Calu3 (cell line): Measurements from ENCODE around the gene ZFP36L2. TPM values are rescaled to one million over a fixed set of nuclear protein-coding genes. Genes with fewer than 3 reads are reported as not detected.

ENCODE experiments used
- BruUV-seq: library from RNA; stranded (reverse); fragments of 400-500 nt; replicated peaks from 2 replicates; lab custom pipeline; 2021; lab: Mats Ljungman, UMichigan
- CTCF ChIA-PET: fragments of 300-600 bp; sonication (Branson Sonifier 250); formaldehyde crosslinking; loops from one replicate; lab custom pipeline; 2022; ENCODE audit warnings: antibody characterized with exemption; lab: Charles Lee
- DNase-seq: peaks from one replicate; pipeline ENCODE4 v3.0.0; 2022
- H3K27ac Mint-ChIP-seq: one replicate; pipeline ENCODE4 v1.8.0; 2022; ENCODE audit warnings: mixed read lengths; ENCODE audit not compliant: unreplicated experiment
- H3K27me3 Mint-ChIP-seq: one replicate; pipeline ENCODE4 v1.8.0; 2022; ENCODE audit warnings: mixed read lengths; ENCODE audit not compliant: unreplicated experiment
- H3K36me3 Mint-ChIP-seq: one replicate; pipeline ENCODE4 v1.8.0; 2022; ENCODE audit warnings: mild to moderate bottlenecking, moderate library complexity, mixed read lengths; ENCODE audit not compliant: insufficient read depth, unreplicated experiment
- H3K4me1 Mint-ChIP-seq: one replicate; pipeline ENCODE4 v1.8.0; 2022; ENCODE audit warnings: mild to moderate bottlenecking, low read depth, mixed read lengths; ENCODE audit not compliant: unreplicated experiment
- H3K4me3 Mint-ChIP-seq: one replicate; pipeline ENCODE4 v1.8.0; 2022; ENCODE audit warnings: mild to moderate bottlenecking, low read depth, moderate library complexity, mixed read lengths; ENCODE audit not compliant: unreplicated experiment
- H3K9me3 Mint-ChIP-seq: one replicate; pipeline ENCODE4 v1.8.0; 2022; ENCODE audit warnings: low read depth, mixed read lengths; ENCODE audit not compliant: unreplicated experiment
- intact Hi-C: fragments of 100-400 bp; cut with micrococcal nuclease; formaldehyde crosslinking; loops from one replicate; pipeline ENCODE4 v1.10.0; 2022; ENCODE audit not compliant: unreplicated experiment
- total RNA-seq: library from RNA; stranded (reverse); gene quantifications from 2 replicates; pipeline ENCODE4 v1.2.3, GENCODE V29; 2022
- TF ChIP-seq, protein P1 (sequence below): fragments of 200-600 bp; IDR thresholded peaks from one replicate; pipeline ENCODE4 v1.8.0; 2022; ENCODE audit warnings: antibody characterized with exemption; ENCODE audit not compliant: unreplicated experiment

ZFP36L2 gene
- total RNA-seq, 1 experiment from 2014 or later, result 90.7 TPM

DNA sequence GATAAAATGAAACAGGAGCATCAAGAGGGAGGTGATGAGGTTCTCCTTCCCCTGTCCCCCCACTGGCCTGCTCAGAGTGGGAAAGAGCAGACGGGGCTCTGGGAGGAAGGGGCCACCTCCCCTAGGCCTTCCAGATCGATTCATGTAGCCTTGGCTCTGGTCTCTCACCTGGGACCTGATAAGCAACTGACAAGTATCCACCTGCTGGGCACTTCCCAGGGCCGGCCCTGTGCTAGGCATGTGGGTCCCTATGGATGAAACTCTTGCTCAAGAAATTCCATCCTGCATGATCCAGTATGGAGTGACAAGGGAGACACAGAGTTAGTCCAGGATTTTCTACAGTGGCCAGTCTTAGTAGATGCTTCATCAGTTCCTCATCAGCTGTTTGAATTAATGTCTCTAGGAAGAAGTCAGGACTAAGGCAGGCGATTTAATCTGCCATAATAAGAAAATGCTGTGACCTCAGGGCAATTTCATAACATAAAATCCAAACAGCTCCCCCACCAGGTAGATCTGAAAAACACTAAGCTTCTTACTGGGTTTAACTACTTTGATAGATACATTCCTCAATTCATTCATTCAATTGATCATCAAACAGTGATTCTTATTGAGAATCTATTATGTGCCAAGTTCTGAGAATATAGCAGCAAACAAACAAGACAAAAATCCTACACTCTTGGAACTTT is 44.7 kb upstream of the ZFP36L2 start:
- intact Hi-C loops, result no loop called here
- no peak for DNase-seq
- Mint-ChIP-seq H3K9me3 (no peaks in the 10 kb centered on the region), H3K27me3 (no peaks in the 10 kb centered on the region), H3K36me3 (peaks cover 6% of the 10 kb centered on the region), H3K4me3 (no peak overlapping the region), H3K27ac (no peak overlapping the region), H3K4me1 (no peaks in the 10 kb centered on the region)
- TF ChIP-seq, protein P1, sequence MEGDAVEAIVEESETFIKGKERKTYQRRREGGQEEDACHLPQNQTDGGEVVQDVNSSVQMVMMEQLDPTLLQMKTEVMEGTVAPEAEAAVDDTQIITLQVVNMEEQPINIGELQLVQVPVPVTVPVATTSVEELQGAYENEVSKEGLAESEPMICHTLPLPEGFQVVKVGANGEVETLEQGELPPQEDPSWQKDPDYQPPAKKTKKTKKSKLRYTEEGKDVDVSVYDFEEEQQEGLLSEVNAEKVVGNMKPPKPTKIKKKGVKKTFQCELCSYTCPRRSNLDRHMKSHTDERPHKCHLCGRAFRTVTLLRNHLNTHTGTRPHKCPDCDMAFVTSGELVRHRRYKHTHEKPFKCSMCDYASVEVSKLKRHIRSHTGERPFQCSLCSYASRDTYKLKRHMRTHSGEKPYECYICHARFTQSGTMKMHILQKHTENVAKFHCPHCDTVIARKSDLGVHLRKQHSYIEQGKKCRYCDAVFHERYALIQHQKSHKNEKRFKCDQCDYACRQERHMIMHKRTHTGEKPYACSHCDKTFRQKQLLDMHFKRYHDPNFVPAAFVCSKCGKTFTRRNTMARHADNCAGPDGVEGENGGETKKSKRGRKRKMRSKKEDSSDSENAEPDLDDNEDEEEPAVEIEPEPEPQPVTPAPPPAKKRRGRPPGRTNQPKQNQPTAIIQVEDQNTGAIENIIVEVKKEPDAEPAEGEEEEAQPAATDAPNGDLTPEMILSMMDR, result no peak
- BruUV-seq, result no TSS peak
- CTCF ChIA-PET, result interaction anchor here (0.7 kb wide), 1 partner anchor 228 kb away, joined by 3 read pairs; no protein-coding TSS in a partner anchor

DNA sequence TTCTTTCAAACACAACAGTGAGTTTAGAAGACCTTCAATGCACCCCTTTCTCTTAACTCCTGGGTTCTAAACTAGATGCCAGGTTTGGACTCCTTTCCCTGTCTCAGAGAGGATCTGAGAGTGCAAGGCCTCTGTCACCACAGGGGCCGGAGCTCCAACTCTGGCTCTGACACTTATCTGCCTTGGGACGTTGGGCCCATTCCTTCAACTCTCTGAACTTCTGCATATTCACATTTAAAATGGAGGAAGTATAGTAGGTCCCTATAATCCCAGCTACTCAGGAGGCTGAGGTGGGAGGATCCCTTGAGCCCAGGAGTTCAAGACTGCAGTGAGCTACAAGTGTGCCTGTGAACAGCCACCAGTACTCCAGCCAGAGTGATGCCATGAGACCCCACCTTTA is 44.1 kb upstream of the ZFP36L2 start:
- H3K27me3 Mint-ChIP-seq, result no peaks in the 10 kb centered on the region
- CTCF ChIA-PET, result no interaction called here
- H3K36me3 Mint-ChIP-seq, result peaks cover 7% of the 10 kb centered on the region
- BruUV-seq, result no TSS peak
- DNase-seq, result no peak
- no peaks in the 10 kb centered on the region for H3K4me1 Mint-ChIP-seq
- no peak overlapping the region for H3K27ac Mint-ChIP-seq
- no peak overlapping the region for H3K4me3 Mint-ChIP-seq
- TF ChIP-seq, protein P1, result no peak
- H3K9me3 Mint-ChIP-seq, result no peaks in the 10 kb centered on the region
- intact Hi-C loops, result no loop called here

DNA sequence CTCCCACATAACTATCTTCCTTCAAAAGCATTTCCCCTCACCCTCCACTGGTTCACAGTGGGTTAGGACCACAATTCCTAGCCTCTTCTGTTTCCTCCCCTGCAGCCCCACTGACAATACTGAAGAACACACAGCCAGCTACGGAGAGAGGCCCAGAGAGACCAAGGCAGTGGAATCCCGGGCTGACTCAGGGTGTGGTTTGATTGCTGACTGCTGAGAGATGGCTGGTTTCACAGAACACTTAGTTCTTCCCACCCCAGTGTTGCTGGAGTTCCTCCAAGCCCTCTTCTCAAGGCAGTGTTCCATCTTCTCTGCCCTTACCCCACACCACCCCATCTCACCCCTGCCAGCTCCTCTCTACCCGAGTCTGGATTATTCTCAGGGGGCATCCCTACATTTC is 43.3 kb upstream of the ZFP36L2 start:
- H3K27ac Mint-ChIP-seq, result no peak overlapping the region
- CTCF ChIA-PET, result no interaction called here
- intact Hi-C loops, result no loop called here
- TF ChIP-seq, protein P1, result no peak
- H3K4me1 Mint-ChIP-seq, result no peaks in the 10 kb centered on the region
- no peaks in the 10 kb centered on the region for H3K9me3 Mint-ChIP-seq
- peaks cover 7% of the 10 kb centered on the region for H3K36me3 Mint-ChIP-seq
- H3K4me3 Mint-ChIP-seq, result no peak overlapping the region
- H3K27me3 Mint-ChIP-seq, result no peaks in the 10 kb centered on the region
- no peak for DNase-seq
- no TSS peak for BruUV-seq

DNA sequence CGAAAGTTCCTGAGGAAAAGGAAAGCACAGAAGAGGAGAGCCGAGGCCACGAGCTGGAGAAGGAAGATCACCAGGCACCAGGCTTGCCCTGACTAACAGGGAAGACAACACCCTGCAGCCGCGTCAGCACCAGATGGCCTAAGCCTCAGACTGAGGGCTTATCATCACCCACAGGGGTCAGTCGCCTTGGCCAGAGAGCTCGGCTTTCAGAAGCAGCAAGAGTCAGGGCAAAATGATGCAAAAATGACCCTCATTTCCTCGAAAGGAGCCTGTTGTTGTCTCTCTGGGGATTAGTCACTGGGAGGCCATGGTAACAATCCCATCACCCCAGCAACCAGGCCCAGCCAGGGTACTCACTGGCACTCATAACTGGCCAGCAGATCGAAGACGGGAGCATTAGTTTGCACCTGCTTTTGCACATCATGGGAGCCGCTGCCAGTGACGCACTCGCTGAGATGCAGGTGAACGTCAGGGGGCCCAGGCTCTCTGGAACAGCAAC is 42.7 kb upstream of the ZFP36L2 start:
- intact Hi-C loops, result no loop called here
- CTCF ChIA-PET, result no interaction called here
- Mint-ChIP-seq H3K4me3 (no peak overlapping the region), H3K9me3 (no peaks in the 10 kb centered on the region), H3K36me3 (peaks cover 7% of the 10 kb centered on the region), H3K27ac (no peak overlapping the region), H3K4me1 (no peaks in the 10 kb centered on the region), H3K27me3 (no peaks in the 10 kb centered on the region)
- no TSS peak for BruUV-seq
- TF ChIP-seq, protein P1, result no peak
- DNase-seq, result no peak
